ENCODE results near the gene MAGI1.

The MAGI1 gene

GRCh38 chr3:65322910-65323309 lies 715.8 kb downstream of the MAGI1 start:
- DNase-seq (ENCODE audit: low spot score), result no peak

DNA sequence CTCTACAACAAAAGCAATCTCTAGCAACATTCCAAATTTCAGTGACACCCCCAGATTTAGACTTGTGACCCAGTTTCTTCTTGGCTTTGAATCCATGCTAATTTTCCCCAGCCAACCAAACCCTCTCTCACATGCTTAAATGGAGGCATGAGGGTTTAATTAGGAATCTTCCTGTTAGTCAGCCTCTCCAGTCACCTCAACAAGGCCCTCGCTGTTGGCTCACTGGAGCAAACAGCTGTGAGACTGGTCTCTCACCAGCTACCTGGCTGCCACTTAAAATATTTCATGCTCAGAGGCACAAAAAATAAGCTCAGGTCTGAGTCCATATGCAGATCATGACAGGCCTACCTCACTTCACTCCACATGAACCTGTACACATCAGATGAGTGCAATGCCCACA lies 720.5 kb downstream of the MAGI1 start:
- DNase-seq (ENCODE audit: low spot score), result no peak

GRCh38 chr3:65314916-65315315 lies 723.8 kb downstream of the MAGI1 start:
- DNase-seq (ENCODE audit: low spot score), result no peak

- DNase-seq (ENCODE audit: low spot score), result no peak
Measured at GRCh38 chr3:65314269-65314668, 724.4 kb downstream of the MAGI1 start.

GRCh38 chr3:65313666-65314065 lies 725.1 kb downstream of the MAGI1 start:
- no peak for DNase-seq (ENCODE audit: low spot score)

DNA sequence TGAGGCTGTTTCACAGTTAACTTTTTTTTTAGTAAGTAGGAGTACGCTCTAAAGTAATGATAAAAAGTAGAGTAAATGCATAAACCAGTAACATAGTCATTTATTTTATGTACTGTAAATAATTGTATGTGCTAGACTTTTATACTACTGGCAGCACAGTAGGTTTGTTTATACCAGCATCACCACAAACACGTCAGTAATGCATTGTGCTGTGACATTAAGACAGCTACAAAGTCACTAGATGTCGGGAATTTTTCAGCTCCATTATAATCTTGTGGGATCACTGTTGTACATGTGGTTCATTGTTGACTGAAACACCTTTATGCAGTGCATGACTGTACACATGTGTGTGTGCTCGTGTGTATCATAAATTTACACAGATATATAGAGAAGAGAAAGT lies 732.9 kb downstream of the MAGI1 start:
- no peak for DNase-seq (ENCODE audit: low spot score)

Small RNA genes within 50 kb of the gene (small RNA-seq; reads per million reads assigned to genes)
- gene RF00019, result 0 reads per million in 2 experiments
